ENCODE measurements around the gene HMG20A.

GRCh38 chr15:77411619-77411976 lies 9.1 kb upstream of the HMG20A start:
- TF ChIP-seq POLR2A (IDR thresholded peaks at IDR 0.05; ENCODE audit: low read depth, low read length) (no peak), TAF1 (IDR thresholded peaks at IDR 0.05; ENCODE audit: borderline replicate concordance, low read depth, low read length) (no peak)

All from GM12892 (cell line).